GM19395 (cell line): Measurements from ENCODE around the gene CCNJL.
A peak's percentile ranks its signal among the peaks of the same experiment; 100 is the strongest.
"Not testable (repeated sequence)": the region's sequence is repeated elsewhere in the genome, so short reads cannot be mapped to it uniquely, and the experiment has no call there.

Experiments
- ATAC-seq: cut with Tn5 transposase; IDR thresholded peaks from one replicate; pipeline ENCODE4 v1.9.1; 2021; ENCODE audit warnings: mild to moderate bottlenecking, moderate library complexity; ENCODE audit not compliant: unreplicated experiment

Gene CCNJL

DNA sequence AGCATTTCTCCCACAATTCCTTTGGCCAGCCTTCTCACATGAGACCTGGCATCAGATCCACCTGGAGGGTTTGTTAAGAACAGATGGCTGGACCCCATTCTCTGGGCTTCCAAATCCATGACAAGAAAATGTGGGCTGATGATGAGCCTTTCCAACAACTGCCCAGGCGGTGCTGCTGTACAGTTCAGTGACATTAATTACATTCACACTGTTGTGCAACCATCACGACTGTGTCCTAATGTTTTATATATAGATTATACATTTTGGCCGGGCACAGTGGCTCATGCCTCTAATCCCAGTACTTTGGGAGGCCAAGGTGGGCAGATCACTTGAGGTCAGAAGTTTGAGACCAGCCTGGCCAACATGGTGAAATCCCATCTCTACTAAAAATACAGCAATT is 22.4 kb upstream of the CCNJL start:
- not testable (repeated sequence) for ATAC-seq

DNA sequence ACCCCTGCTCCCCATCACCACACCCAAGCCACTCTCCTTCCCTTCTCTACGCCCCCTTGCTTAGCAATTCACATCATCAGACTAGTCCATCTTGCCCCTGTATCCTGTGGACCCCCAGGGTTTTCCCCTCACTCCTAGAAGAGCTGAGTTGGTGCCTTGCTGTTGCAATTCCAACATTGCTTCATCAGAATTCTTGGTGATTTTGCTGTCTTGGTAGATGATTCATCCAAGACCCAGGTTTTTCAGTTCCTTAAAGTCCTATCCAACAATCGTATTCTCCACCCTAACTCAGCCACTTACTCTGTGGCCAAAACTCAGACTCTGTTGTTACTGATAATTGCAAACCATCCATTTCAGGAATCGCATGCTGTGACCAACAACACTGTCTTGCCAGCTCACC is 21.4 kb upstream of the CCNJL start:
- no peak for ATAC-seq

DNA sequence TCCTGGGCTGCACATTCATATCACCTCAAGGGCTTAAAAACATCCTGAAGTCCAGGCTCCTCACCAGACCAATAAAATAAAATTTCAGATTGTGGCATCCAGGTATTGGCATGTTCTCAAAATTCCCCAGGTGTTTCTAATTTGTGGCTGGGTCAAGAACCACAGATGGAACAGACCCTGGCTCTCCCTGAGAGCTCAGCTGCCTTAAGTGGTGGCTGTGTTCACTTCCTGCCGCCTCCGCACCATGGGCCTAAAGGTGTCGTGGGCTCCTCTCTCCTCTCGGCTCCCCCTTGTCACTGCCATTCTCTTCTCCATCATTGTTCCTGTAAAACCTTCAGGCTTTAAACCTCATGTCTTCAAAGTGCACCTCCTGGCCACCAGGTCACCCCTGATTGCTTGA is 17.8 kb upstream of the CCNJL start:
- no peak for ATAC-seq

DNA sequence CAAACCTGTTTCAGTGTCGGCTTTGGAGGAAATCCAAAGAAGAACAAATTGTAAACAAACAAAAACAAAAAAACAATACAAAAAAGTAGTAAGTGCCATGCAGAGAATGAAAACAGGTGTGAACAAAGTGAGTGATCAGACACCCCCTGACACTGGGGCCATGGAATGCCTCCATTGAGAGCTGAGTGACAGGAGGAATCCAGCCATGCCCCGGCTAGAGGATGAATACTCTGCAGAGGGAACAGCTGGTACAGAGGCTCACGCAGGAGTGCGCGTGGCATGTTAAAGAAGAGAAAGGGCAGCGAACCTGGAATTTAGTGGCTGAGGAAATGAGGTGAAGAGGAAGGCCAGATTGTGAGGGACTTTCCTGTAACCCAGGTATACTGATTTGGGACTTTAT is 15.5 kb upstream of the CCNJL start:
- ATAC-seq, result no peak

DNA sequence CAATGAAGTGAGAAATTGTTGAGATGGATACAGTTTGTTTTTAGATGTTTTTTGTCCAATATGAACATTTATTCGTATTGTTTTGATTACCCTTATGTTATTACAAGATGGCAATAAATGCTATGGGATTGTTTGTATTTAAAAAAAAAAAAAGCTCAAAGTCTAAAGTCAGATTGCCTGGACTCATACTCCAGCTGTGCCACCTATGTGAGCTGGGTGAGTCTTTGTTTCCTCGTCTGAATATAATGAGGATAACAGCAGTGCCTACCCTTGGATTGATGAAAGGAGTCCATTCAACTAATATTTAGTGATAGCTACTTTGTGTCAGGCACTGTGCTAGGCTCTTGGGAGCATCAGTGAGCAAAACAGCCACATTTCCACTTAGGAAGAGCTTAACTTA is 14.6 kb upstream of the CCNJL start:
- ATAC-seq, result no peak

DNA sequence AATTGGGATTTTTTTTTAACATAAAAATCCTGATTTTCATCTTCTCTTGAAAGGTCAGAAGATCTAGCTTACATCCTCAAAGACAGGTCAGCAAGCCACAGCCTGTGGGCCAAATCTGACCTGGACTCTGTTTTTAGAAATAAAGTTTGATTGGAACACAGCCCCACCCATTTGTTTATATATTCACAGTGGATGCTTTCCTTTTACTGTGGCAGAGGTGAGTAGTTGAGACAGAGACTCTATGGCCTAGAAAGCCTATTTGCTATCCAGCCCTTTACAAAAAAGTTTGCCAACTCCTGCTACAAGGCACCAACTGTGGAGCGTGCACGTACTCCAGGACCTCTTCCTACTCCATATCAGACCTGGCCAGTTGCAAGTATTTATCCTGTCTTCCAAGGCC is 13.4 kb upstream of the CCNJL start:
- no peak for ATAC-seq

DNA sequence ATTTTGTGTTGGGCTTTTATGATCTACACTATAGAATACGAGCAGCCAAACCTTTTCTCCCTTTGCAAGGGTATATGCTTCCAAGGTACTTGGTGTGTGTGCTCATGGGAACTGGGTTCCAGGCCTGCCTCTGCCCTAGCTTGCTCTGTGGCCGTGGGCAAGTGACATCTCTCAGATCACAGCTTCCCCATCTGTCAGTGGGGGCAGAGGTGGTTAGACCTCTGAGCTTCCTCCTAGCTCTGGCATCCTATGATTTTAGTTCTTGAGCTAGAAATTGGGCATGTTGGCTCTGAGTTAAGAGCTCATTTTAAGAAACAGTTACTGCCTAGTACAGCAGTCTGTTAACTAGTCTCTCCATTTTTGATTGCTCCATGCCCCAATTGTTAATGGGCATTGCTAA is 12.5 kb upstream of the CCNJL start:
- ATAC-seq, result no peak

DNA sequence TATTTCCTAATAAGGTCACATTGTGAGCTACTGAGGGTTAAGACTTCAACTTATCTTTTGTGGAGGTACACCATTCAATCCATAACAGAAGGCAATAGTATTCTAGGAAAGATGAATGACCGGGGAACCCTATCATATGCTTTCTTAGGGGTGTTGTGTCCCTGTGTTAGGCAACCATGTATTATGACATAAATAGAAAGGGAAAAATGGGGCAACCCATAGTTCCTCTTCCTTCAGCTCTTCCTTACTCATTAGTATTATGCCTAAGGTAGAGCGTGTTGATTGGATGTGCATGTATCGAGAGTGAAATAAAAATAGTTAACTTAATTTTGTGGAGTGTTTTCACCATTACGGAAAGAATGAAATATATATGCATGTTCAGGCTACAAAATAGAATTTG is 6.0 kb upstream of the CCNJL start:
- ATAC-seq, result no peak

DNA sequence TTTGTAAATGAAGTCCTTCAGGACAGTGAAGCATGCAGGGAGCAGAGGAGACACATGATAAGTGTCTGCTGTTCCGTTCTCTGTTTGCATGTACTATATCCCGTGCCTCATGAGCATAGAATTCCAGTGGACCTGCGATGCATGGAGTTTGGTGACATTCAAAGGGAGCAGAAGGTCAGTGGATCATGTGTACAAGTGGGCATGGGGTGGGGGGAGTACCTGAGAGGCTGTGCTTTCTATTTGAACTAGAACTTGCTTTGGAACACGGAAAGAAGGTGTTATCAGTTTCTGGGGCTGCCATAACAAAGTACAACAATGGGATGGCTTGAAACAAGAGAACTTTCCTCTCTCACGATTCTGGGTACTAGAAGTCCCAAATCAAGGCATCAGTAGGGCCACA is 5.1 kb upstream of the CCNJL start:
- no peak for ATAC-seq

DNA sequence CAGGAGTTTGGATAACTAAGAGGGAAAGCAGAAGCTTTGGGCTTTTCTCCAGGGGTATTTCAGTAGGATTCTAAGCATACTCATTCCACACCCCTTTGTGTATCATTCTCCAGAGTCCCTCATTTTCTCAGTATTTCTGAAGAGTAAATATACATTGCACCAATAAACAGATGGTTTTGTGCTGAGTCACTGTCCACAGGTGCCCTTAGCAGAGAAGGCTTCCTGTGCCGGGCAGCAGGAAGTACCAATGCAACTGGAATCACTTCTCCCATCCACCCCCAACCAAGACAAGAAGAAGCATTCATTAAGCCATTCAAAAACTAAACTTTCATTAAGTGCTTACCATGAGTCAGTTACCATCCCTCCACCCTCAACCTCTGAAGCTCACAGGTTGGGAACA is 3.6 kb upstream of the CCNJL start:
- no peak for ATAC-seq

DNA sequence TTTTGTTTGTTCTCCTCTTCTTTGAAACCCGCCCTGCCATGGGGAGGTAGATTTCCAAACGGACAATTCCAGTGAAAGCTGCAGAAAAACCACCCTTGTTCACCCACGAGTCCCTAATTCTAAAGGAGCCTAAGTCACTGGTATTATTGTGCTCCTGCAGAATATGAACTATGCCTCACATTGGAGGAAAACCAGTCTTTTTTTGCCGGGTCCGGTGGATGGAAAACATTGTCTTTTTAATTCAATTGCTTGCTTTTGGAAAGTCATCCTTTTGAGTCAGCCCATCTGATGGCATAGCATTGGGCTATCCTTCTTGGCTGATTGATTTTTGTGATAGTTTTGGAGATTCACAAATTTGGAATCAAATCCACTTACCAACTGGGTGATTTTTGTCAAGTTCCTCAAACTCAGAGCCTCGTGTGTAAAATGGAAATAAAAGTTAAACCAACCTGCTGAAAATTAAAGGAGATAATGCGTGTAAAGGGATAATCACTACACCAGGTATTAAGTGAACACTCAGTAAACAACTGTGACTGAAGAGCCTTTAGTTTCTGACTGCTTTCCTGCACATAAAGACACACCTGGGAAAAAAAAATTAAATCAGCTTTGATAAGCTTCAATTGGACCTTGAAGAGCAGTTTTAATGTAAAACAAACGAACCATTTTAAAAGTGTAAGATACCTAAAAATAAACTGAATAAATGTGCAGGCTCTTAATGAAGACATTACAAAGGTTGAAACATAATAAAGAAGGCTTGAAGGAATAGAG is 780 bp upstream of the CCNJL start:
- ATAC-seq, result no peak

DNA sequence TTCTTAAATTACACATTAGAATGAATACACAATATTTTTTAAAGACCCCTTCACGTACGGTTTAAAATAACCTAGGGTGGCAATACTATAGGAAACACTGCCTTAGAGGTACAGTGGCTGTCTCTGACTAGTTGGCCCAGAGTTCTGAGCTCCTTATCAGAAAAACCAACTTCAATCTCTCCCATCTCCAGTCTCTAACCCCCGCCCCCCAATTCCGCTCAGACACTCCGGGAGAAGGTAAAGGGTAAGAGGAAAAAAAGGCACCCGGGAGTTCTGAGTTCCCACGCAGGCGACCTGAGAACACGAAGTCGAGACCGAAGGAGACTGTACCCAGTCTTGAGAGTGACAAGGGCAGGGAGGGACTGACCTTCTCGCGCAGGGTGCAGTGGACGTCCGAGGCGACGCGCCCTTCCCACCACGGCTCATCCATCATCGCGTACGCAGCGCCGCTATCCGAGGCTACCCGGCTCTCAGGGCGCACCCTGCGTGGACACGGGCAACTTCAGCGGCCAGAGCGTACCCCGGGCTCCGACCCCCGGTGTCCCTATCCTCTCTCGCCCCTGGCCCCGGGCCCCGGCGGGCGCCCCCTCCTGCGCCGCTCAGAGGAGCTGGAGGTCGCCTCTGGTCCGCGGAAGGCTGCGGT is 752 bp downstream of the CCNJL start:
- peak; percentile 27 for ATAC-seq

DNA sequence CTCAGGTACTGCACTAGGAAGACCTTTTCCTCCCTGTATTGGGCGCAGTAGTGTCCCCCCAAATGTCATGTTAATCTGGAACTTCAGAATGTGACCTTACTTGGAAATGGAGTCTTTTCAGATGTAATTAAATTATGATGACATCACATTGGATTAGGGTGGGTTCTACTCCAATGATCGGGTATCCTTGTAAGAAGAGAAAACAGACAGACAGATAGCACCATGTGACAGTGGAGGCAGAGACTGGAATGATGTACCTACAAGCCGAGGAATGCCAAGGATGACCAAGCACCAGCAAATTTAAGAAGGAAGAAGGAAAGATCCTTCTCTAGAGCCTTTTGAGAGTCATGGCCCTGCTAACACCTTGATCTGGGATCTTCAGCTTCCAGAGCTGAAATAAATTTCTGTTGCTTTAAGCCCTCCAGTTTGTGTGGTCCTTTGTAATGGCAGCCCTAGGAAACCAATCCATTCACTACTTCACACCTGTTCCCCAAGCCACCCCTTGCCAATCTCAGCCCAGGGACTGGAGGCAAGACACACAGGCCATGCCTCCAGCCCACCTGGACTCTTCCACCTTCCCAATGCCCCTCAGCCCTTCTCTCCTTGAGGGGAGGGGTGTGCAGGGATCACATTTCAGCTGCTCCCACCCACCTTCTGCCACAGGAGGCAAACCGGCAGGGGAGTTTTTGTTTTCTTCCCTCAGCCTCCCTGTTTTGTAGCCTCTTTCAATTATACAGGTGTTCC is 1.6 kb downstream of the CCNJL start:
- no peak for ATAC-seq

DNA sequence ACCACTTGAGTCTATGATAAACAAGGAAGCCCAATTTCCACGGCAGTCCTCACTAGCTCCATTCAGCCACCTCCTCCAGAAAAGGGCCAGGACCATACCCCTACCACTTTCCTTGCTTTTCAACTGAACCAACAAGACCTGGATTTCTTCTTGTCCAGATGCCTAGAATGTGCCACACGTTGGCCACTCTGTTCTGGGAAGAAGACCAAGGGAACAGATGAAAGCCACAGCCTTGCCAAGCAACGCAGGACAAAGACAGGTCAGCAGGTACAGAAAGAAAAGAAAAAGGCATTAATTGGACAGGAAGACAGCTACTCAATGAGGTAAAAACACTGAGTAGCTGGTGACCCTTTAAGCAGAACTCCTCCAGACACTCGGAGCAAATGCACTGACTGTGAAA is 2.2 kb downstream of the CCNJL start:
- ATAC-seq, result no peak

DNA sequence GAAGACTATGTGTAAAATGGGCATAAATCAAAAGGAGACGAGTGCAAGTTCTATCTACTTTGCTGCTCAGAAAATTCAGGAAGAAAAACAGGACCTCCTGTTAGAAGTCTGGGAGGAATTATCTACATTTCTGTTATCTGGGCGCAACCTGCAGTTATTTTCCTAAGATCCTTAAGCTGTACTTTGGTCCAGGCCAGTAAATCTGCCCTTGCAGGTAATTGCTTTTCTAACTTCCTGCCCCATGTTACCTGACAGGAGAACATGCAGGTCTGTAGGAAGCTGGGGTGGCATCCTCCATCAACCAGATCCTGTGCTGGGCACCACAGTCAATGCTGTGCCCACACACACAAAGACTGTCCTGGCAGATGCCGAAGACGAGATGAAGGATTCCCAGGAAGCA is 5.7 kb downstream of the CCNJL start:
- no peak for ATAC-seq

DNA sequence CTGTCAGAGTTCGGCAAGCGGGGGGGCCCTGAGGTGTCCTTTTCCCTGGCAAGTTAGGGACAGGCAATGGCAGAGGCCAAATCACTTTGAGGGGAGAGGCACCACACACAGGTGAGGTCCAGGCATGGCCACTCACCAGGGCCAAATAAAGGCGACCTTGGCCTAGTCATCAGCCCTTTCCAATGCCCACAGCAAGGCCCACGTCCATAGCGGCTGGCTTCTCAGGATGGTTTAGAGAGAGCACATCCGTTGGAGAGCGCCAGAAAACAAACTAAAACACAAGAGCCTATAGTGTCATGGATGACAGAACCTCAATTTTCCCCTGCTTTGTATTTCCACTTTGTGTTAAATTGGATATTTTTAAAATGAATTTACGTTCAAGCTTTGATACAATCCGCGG is 7.0 kb downstream of the CCNJL start:
- ATAC-seq, result no peak

DNA sequence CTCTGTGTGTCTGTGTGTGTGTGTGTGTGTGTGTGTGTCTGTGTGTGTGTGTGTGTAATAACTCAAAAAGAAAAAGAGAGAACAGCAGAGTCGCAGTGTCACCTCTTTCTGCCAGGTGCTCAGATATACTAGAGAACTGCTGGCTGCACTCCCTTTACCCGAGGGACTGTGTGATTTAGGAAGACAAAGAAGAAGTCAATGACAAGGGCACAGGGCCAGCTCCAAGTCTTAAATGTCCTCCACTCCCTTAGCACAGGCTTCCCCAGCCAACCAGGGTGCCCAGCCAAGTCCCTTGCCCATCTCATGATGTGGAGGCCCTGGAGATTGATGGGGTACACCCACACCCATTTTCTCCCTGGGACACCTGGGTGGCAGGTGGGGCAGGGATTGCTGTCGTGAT is 8.7 kb downstream of the CCNJL start:
- no peak for ATAC-seq

DNA sequence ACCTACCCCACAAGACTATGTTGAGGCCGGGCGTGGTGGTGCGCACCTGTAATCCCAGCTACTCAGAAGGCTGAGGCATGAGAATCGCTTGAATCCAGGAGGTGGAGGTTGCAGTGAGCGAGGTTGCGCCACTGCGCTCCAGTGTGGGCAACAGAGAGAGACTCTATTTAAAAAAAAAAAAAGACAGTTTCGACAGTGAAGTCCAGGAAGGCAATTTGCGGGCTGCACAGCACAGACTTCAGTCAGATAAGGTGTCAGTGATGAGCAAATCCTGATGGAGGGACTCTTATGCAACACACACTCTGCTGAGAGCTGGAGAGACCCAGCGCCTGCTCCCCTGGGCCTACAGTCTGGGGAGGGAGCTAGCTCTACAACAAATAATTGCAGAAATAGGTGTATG is 14.2 kb downstream of the CCNJL start:
- no peak for ATAC-seq

DNA sequence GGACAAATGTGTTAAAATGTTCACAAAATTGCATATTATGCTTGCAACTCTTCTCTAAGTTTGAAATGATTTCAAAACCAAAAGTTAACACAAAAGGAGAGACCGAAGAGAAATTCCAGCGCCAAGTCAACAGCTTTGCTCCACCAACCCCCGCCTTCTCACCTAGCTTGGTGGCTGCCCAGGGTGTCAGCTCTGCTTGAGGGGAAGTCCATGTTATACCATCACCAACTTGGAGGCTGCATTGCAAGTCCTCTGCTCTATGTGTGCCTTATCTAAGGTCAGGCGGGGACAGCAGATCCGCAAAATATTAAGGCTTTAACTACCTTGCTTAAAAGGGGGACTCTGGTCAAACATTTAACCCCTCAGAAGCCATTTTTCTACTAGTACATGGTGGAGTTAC is 14.6 kb downstream of the CCNJL start:
- ATAC-seq, result no peak

DNA sequence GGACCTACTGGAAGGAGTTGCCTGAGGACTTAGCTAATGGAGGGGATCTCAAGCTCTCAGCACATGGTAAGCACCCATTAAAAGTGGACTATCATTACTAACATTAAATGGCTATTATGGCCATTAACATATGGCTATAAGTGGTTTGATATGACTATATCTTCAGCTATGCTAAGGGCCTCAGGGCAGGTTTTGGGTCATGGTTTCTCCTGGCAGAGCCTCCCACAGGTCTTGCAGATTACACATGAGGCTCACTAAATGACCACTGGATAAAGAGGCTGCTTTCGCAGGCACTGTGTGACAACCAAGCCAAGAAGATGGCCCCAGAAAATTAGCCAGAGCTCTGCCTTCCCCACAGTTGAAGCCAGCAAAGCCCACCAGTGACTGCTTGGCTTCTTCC is 15.4 kb downstream of the CCNJL start:
- no peak for ATAC-seq

DNA sequence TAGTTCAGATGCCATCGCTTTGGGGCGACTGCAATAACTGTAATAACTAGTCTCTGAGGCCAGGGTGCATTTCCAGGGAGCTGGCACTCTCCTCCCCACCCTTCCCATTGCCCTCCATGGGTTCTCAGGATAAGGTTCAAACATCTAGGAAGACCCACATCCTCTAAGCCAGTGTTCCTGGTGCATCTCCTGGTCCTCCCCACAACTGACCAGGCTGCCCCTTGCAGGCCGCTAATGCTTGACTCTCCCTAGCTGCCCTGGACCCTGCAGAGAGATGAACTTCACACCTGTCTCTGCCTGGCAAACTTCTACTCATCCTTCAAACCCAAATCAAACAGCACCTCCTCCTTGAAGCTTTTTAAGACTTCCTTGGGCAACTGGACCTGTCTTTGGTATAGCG is 15.9 kb downstream of the CCNJL start:
- ATAC-seq, result no peak

DNA sequence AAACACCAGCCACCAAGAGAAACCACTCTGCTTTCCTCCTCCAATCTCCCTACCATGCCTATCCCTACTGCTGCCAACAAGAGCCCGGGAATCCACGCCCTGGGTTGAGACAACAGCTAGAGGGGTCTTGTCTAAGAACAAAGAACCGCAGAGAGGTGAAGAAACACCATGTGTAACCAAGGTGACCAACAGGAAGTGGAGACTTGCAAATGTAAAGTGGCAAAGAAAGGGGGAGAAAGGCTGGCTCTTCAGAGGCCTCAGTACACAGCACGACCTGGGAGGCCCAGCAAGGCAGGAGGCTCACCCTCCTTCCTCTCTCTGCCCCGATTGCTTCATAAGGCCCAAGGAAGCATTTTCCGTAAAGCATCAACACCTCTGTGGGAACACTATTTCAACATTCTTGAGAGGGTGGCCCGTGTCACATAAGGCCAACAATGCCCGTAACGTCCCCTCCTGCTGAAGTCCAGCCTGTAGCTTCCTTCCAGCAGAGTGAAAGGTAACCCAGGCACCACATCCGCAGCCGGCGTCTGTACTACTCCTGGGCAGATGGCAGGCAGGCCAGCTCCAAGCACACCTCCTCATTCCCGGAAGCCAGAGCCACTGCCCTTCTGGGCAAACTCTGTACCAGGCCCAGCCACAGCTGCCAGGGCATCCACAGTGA is 18.3 kb downstream of the CCNJL start:
- no peak for ATAC-seq
